Measurements from ENCODE around the gene HYAL4. TPM values are rescaled to one million over a fixed set of nuclear protein-coding genes. Genes with fewer than 3 reads are reported as not detected.

HYAL4 gene
- total and polyA plus RNA-seq, 11 donors, result 0.10 to 0.43 (median 0.29) TPM; not detected in 7

- 49 to 53% (median 50%) methylated on average over 2 of the region's 2 CpGs for WGBS, 4 donors
- Histone ChIP-seq H3K27ac (no peak overlapping the region), H3K36me3 (no peaks in the 10 kb centered on the region), H3K27me3 (no peaks in the 10 kb centered on the region), H3K4me3 (no peak overlapping the region), H3K4me1 (peaks cover 0 to 6% (median 0%) of the 10 kb centered on the region in 12 donors), H3K9me3 (no peaks in the 10 kb centered on the region)
- TF ChIP-seq CTCF (IDR thresholded peaks at IDR 0.05) (peak; percentile 33 to 69 (median 64)), POLR2A (IDR thresholded peaks at IDR 0.05) (no peak)
- intact Hi-C loops (cut with DNase I), result loop anchor here (1.0 to 5.0 kb wide), 7 partner anchors 67 to 119 kb away; no protein-coding TSS in a partner anchor
- ATAC-seq (peak in 2 of 4 donors; percentile 49 to 59), DNase-seq (no peak)
These were observed 47.1 kb upstream of the HYAL4 start for GRCh38 chr7:123797673-123798531.

GRCh38 chr7:123798532-123799188 is 46.3 kb upstream of the HYAL4 start:
- Histone ChIP-seq H3K27ac (no peak overlapping the region), H3K36me3 (no peaks in the 10 kb centered on the region), H3K4me1 (peaks cover 0 to 6% (median 0%) of the 10 kb centered on the region in 12 donors), H3K4me3 (no peak overlapping the region), H3K27me3 (no peaks in the 10 kb centered on the region), H3K9me3 (no peaks in the 10 kb centered on the region)
- DNase-seq (no peak), ATAC-seq (no peak)
- intact Hi-C loops (cut with DNase I), result loop anchor here in 9 of 10 donors (1.0 to 5.0 kb wide), 7 partner anchors 66 to 118 kb away; no protein-coding TSS in a partner anchor
- WGBS, 4 donors, result 76 to 91% (median 89%) methylated on average over 6 of the region's 6 CpGs
- TF ChIP-seq POLR2A (IDR thresholded peaks at IDR 0.05) (no peak), CTCF (IDR thresholded peaks at IDR 0.05) (no peak)

GRCh38 chr7:123802249-123802648 is 42.7 kb upstream of the HYAL4 start:
- H3K9me3 ChIP-seq, result no peaks in the 10 kb centered on the region
- ATAC-seq, result no peak
- H3K4me1 ChIP-seq, result peaks cover 0 to 6% (median 0%) of the 10 kb centered on the region in 12 donors
- DNase-seq, result no peak
- intact Hi-C loops (cut with DNase I), result no loop called here
- no peaks in the 10 kb centered on the region for H3K36me3 ChIP-seq
- no peaks in the 10 kb centered on the region for H3K27me3 ChIP-seq
- WGBS, 4 donors, result 75 to 93% (median 80%) methylated on average over 1 of the region's 1 CpG
- TF ChIP-seq CTCF (IDR thresholded peaks at IDR 0.05), result no peak
- TF ChIP-seq POLR2A (IDR thresholded peaks at IDR 0.05), result no peak
- H3K4me3 ChIP-seq, result no peak overlapping the region
- no peak overlapping the region for H3K27ac ChIP-seq

GRCh38 chr7:123805287-123805686 is 39.7 kb upstream of the HYAL4 start:
- no peak overlapping the region for H3K27ac ChIP-seq
- no peaks in the 10 kb centered on the region for H3K27me3 ChIP-seq
- intact Hi-C loops (cut with DNase I), result no loop called here
- ATAC-seq (no peak), DNase-seq (no peak)
- H3K4me3 ChIP-seq, result no peak overlapping the region
- H3K4me1 ChIP-seq, result no peaks in the 10 kb centered on the region
- no peak for TF ChIP-seq CTCF (IDR thresholded peaks at IDR 0.05)
- TF ChIP-seq POLR2A (IDR thresholded peaks at IDR 0.05), result no peak
- H3K9me3 ChIP-seq, result peaks cover 0 to 14% (median 0%) of the 10 kb centered on the region in 12 donors
- H3K36me3 ChIP-seq, result no peaks in the 10 kb centered on the region

Data from heart left ventricle (tissue), 16 donors.